Endothelial cell (in vitro differentiated cells): Measurements from ENCODE around the gene CYP2R1. TPM values are rescaled to one million over a fixed set of nuclear protein-coding genes. Genes with fewer than 3 reads are reported as not detected.

Experiments used
- DNase-seq: peaks from one replicate; pipeline ENCODE4 v3.0.0; 2021; ENCODE audit warnings: low spot score
- H3K27ac Mint-ChIP-seq: one replicate; pipeline ENCODE4 v1.8.0; 2021; ENCODE audit warnings: mixed read lengths, inconsistent platforms; ENCODE audit not compliant: unreplicated experiment
- H3K27me3 Mint-ChIP-seq: one replicate; pipeline ENCODE4 v1.8.0; 2021; ENCODE audit warnings: mild to moderate bottlenecking, moderate library complexity, mixed read lengths, inconsistent platforms; ENCODE audit not compliant: unreplicated experiment
- H3K36me3 Mint-ChIP-seq: one replicate; pipeline ENCODE4 v1.8.0; 2021; ENCODE audit warnings: mild to moderate bottlenecking, low read depth, mixed read lengths, inconsistent platforms; ENCODE audit not compliant: unreplicated experiment
- H3K4me1 Mint-ChIP-seq: one replicate; pipeline ENCODE4 v1.8.0; 2021; ENCODE audit warnings: mild to moderate bottlenecking, mixed read lengths, inconsistent platforms; ENCODE audit not compliant: unreplicated experiment
- H3K4me3 Mint-ChIP-seq: one replicate; pipeline ENCODE4 v1.8.0; 2021; ENCODE audit warnings: mild to moderate bottlenecking, mixed read lengths, inconsistent platforms; ENCODE audit not compliant: unreplicated experiment
- H3K9me3 Mint-ChIP-seq: one replicate; pipeline ENCODE4 v1.8.0; 2021; ENCODE audit warnings: mixed read lengths, inconsistent platforms; ENCODE audit not compliant: unreplicated experiment
- total RNA-seq: library from RNA; stranded (reverse); fragmentation: NEBNext Ultra II Directional; extraction: Animal tissue kit (Norgen Biotek cat#: 25700); gene quantifications from one replicate; pipeline ENCODE4 v1.2.1, GENCODE V29; 2021; ENCODE audit not compliant: unreplicated experiment
- TF ChIP-seq, protein P1 (sequence below): fragments of 200-600 bp; sonication (generic); IDR thresholded peaks from one replicate; pipeline ENCODE4 v1.5.0; 2021; ENCODE audit warnings: antibody characterized with exemption; ENCODE audit not compliant: unreplicated experiment

The CYP2R1 gene
- total RNA-seq, 1 donor from 2014 or later: 22.4 TPM

GRCh38 chr11:14894657-14895598, 2.9 kb upstream of the CYP2R1 start:
- peaks cover 20% of the 10 kb centered on the region for H3K4me1 Mint-ChIP-seq
- peak overlapping the region; percentile 18 for H3K27ac Mint-ChIP-seq
- H3K36me3 Mint-ChIP-seq: no peaks in the 10 kb centered on the region
- peaks cover 4% of the 10 kb centered on the region for H3K27me3 Mint-ChIP-seq
- H3K4me3 Mint-ChIP-seq: no peak overlapping the region
- TF ChIP-seq, protein P1, sequence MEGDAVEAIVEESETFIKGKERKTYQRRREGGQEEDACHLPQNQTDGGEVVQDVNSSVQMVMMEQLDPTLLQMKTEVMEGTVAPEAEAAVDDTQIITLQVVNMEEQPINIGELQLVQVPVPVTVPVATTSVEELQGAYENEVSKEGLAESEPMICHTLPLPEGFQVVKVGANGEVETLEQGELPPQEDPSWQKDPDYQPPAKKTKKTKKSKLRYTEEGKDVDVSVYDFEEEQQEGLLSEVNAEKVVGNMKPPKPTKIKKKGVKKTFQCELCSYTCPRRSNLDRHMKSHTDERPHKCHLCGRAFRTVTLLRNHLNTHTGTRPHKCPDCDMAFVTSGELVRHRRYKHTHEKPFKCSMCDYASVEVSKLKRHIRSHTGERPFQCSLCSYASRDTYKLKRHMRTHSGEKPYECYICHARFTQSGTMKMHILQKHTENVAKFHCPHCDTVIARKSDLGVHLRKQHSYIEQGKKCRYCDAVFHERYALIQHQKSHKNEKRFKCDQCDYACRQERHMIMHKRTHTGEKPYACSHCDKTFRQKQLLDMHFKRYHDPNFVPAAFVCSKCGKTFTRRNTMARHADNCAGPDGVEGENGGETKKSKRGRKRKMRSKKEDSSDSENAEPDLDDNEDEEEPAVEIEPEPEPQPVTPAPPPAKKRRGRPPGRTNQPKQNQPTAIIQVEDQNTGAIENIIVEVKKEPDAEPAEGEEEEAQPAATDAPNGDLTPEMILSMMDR: no peak
- H3K9me3 Mint-ChIP-seq: no peaks in the 10 kb centered on the region
- no peak for DNase-seq

GRCh38 chr11:14892577-14892976, 546 bp upstream of the CYP2R1 start:
- peak overlapping the region; percentile 79 for H3K4me3 Mint-ChIP-seq
- TF ChIP-seq, protein P1: no peak
- peaks cover 24% of the 10 kb centered on the region for H3K4me1 Mint-ChIP-seq
- H3K9me3 Mint-ChIP-seq: no peaks in the 10 kb centered on the region
- no peak for DNase-seq
- H3K36me3 Mint-ChIP-seq: no peaks in the 10 kb centered on the region
- H3K27me3 Mint-ChIP-seq: peaks cover 3% of the 10 kb centered on the region
- no peak overlapping the region for H3K27ac Mint-ChIP-seq

- Mint-ChIP-seq H3K27me3 (peaks cover 3% of the 10 kb centered on the region), H3K36me3 (no peaks in the 10 kb centered on the region), H3K4me3 (peak overlapping the region; percentile 94), H3K9me3 (no peaks in the 10 kb centered on the region), H3K27ac (peak overlapping the region; percentile 75), H3K4me1 (peaks cover 24% of the 10 kb centered on the region)
- TF ChIP-seq, protein P1: no peak
- DNase-seq: peak; percentile 88
These were observed 642 bp downstream of the CYP2R1 start for GRCh38 chr11:14891143-14892035.

- H3K9me3 Mint-ChIP-seq: no peaks in the 10 kb centered on the region
- H3K27me3 Mint-ChIP-seq: peaks cover 3% of the 10 kb centered on the region
- no peak for DNase-seq
- TF ChIP-seq, protein P1: no peak
- peaks cover 10% of the 10 kb centered on the region for H3K36me3 Mint-ChIP-seq
- peaks cover 8% of the 10 kb centered on the region for H3K4me1 Mint-ChIP-seq
- H3K27ac Mint-ChIP-seq: no peak overlapping the region
- no peak overlapping the region for H3K4me3 Mint-ChIP-seq
These were observed 5.5 kb downstream of the CYP2R1 start for GRCh38 chr11:14886513-14886912.
